ENCODE measurements around the gene POLE3. TPM values are rescaled to one million over a fixed set of nuclear protein-coding genes. Genes with fewer than 3 reads are reported as not detected.

POLE3 gene
- total and polyA plus RNA-seq, 2 experiments from 2014 or later: 49.4 to 55.4 TPM

DNA sequence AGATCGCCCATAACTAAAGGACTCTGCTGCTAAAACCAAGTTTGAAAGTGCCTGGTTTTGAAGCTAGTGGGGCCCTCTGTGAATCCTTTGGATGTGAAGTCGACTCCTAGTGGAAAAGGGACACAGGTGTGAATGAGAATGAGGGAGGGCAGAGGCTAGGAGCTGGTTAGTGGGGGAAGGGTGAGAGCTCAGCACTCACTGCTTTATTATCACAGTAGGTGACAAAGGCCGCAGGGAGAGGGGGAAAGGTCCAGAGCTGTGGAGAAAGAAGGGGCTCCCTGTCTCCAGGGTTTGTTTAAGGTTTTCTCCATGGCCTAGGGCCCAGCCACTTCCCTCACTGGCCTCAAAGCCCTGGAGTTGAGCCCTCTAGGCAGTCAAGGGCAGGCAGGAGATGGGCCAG lies 37.2 kb downstream of the POLE3 start:
- Histone ChIP-seq H3F3A (ENCODE audit: insufficient read depth) (no peaks in the 10 kb centered on the region), H3K36me3 (ENCODE audit: low read depth) (no peaks in the 10 kb centered on the region), H2AFZ (no peak overlapping the region), H3K4me1 (ENCODE audit: insufficient read depth) (no peaks in the 10 kb centered on the region), H3K79me2 (ENCODE audit: insufficient read depth) (no peaks in the 10 kb centered on the region), H3K9ac (no peak overlapping the region), H4K20me1 (ENCODE audit: insufficient read depth) (no peaks in the 10 kb centered on the region), H3K9me3 (ENCODE audit: low read depth) (no peaks in the 10 kb centered on the region), H3K27me3 (replicated peaks; ENCODE audit: insufficient read depth) (no peaks in the 10 kb centered on the region), H3K4me2 (ENCODE audit: unreplicated experiment) (no peak overlapping the region), H3K4me3 (no peak overlapping the region), H3K27ac (no peak overlapping the region), H3K9me2 (ENCODE audit: insufficient read depth) (no peaks in the 10 kb centered on the region)
- DNase-seq: no peak
- TF ChIP-seq EZH2phosphoT487 (IDR thresholded peaks at IDR 0.05; ENCODE audit: insufficient read depth, low read depth) (no peak), EZH2 (IDR thresholded peaks at IDR 0.05; ENCODE audit: insufficient read depth, poor library complexity, severe bottlenecking) (no peak)
- 56 to 62% methylated on average over 3 of the region's 3 CpGs for WGBS, 2 experiments (ENCODE audit: low coverage in 1 of 2, low lambda C conversion rate in 2 of 2, missing lambda C conversion rate in 2 of 2)
- in situ Hi-C loops (cut with MboI): no loop called here

DNA sequence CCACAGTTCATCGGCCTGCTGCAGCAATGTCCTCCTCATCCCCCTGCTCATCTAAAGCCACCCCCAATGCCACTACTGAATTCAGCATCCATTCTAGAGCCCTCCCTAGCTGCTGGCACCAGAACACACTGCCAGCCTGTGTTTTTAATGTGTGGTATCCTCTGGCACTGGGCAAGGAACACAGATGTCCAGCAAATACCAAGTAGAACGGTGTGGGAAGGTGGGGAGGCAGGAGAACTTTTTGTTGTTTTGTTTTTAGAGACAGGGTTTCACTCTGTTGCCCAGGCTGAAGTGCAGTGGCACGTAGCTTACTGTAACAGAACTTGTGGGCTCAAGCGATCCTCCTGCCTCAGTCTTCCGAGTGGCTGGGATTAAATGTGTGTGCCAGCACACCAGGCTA lies 38.4 kb downstream of the POLE3 start:
- no peaks in the 10 kb centered on the region for H4K20me1 ChIP-seq (ENCODE audit: insufficient read depth)
- WGBS, 2 experiments (ENCODE audit: low coverage in 1 of 2, low lambda C conversion rate in 2 of 2, missing lambda C conversion rate in 2 of 2): 93 to 94% methylated on average over 5 of the region's 5 CpGs
- TF ChIP-seq EZH2phosphoT487 (IDR thresholded peaks at IDR 0.05; ENCODE audit: insufficient read depth, low read depth) (no peak), EZH2 (IDR thresholded peaks at IDR 0.05; ENCODE audit: insufficient read depth, poor library complexity, severe bottlenecking) (no peak)

DNA sequence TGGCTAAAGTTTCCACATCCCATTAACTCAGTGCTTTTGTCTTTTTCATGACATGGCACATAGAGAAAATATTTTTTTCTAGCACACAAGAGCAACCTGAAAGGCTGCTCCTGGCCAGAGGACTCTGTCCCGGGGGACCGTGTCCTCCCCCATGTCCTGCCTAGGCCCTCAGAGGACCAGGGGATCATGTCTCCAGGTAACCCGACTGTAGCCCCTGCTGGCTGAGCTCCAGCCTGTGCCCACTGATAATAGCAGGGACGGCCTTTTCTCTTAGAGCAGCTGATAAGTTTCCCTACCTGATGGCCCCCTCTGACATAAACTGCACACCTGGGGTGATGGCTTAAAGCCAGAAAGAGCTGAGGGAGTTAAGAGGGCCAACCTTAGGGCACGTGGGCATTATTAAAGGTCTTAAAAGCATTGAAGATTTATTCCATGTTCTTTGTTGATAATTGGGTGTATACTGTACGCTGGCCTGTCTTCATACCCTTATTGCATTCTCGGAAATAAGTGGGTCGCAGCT lies 39.6 kb downstream of the POLE3 start:
- no peaks in the 10 kb centered on the region for H4K20me1 ChIP-seq (ENCODE audit: insufficient read depth)
- no peaks in the 10 kb centered on the region for H3K9me3 ChIP-seq (ENCODE audit: low read depth)
- no peak overlapping the region for H3K4me2 ChIP-seq (ENCODE audit: unreplicated experiment)
- in situ Hi-C loops (cut with MboI): no loop called here
- H3K9me2 ChIP-seq (ENCODE audit: insufficient read depth): no peaks in the 10 kb centered on the region
- H3K4me3 ChIP-seq: no peak overlapping the region
- H3K4me1 ChIP-seq (ENCODE audit: insufficient read depth): no peaks in the 10 kb centered on the region
- no peaks in the 10 kb centered on the region for H3F3A ChIP-seq (ENCODE audit: insufficient read depth)
- H3K36me3 ChIP-seq (ENCODE audit: low read depth): no peaks in the 10 kb centered on the region
- TF ChIP-seq EZH2 (IDR thresholded peaks at IDR 0.05; ENCODE audit: insufficient read depth, poor library complexity, severe bottlenecking) (no peak), EZH2phosphoT487 (IDR thresholded peaks at IDR 0.05; ENCODE audit: insufficient read depth, low read depth) (no peak)
- no peak overlapping the region for H3K27ac ChIP-seq
- WGBS, 2 experiments (ENCODE audit: low coverage in 1 of 2, low lambda C conversion rate in 2 of 2, missing lambda C conversion rate in 2 of 2): 72 to 73% methylated on average over 8 of the region's 8 CpGs
- no peaks in the 10 kb centered on the region for H3K79me2 ChIP-seq (ENCODE audit: insufficient read depth)
- H3K9ac ChIP-seq: no peak overlapping the region
- H2AFZ ChIP-seq: no peak overlapping the region
- no peak for DNase-seq
- H3K27me3 ChIP-seq (replicated peaks; ENCODE audit: insufficient read depth): no peaks in the 10 kb centered on the region

More for the DNA sequence above, 38.4 kb downstream of the POLE3 start:
- in situ Hi-C loops (cut with MboI): no loop called here
- Histone ChIP-seq H3F3A (ENCODE audit: insufficient read depth) (no peaks in the 10 kb centered on the region), H3K79me2 (ENCODE audit: insufficient read depth) (no peaks in the 10 kb centered on the region), H3K36me3 (ENCODE audit: low read depth) (no peaks in the 10 kb centered on the region), H3K27ac (no peak overlapping the region), H3K4me2 (ENCODE audit: unreplicated experiment) (no peak overlapping the region), H3K27me3 (replicated peaks; ENCODE audit: insufficient read depth) (no peaks in the 10 kb centered on the region), H3K4me3 (no peak overlapping the region), H3K9ac (no peak overlapping the region), H3K9me2 (ENCODE audit: insufficient read depth) (no peaks in the 10 kb centered on the region), H2AFZ (no peak overlapping the region), H3K9me3 (ENCODE audit: low read depth) (no peaks in the 10 kb centered on the region), H3K4me1 (ENCODE audit: insufficient read depth) (no peaks in the 10 kb centered on the region)
- DNase-seq: no peak

DNA sequence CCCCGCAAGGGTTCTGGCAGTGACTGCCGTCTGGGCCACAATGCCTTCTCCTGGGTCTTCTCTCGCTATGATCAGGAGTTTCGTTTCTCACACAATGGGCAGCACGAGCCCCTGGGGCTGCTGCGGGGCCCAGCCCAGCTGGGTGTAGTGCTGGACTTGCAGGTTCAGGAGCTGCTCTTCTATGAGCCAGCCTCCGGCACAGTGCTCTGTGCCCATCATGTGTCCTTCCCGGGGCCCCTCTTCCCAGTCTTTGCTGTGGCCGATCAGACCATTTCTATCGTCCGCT lies 40.7 kb downstream of the POLE3 start:
- Histone ChIP-seq H3K4me3 (no peak overlapping the region), H3K4me2 (ENCODE audit: unreplicated experiment) (no peak overlapping the region), H2AFZ (no peak overlapping the region), H3K79me2 (ENCODE audit: insufficient read depth) (no peaks in the 10 kb centered on the region), H3K9ac (no peak overlapping the region), H3K9me3 (ENCODE audit: low read depth) (no peaks in the 10 kb centered on the region), H3F3A (ENCODE audit: insufficient read depth) (no peaks in the 10 kb centered on the region), H4K20me1 (ENCODE audit: insufficient read depth) (no peaks in the 10 kb centered on the region), H3K27me3 (replicated peaks; ENCODE audit: insufficient read depth) (no peaks in the 10 kb centered on the region), H3K27ac (no peak overlapping the region), H3K36me3 (ENCODE audit: low read depth) (no peaks in the 10 kb centered on the region), H3K4me1 (ENCODE audit: insufficient read depth) (no peaks in the 10 kb centered on the region), H3K9me2 (ENCODE audit: insufficient read depth) (no peaks in the 10 kb centered on the region)
- WGBS, 2 experiments (ENCODE audit: low coverage in 1 of 2, low lambda C conversion rate in 2 of 2, missing lambda C conversion rate in 2 of 2): 68 to 74% methylated on average over 11 of the region's 11 CpGs
- in situ Hi-C loops (cut with MboI): no loop called here
- no peak for TF ChIP-seq EZH2phosphoT487 (IDR thresholded peaks at IDR 0.05; ENCODE audit: insufficient read depth, low read depth)
- no peak for TF ChIP-seq EZH2 (IDR thresholded peaks at IDR 0.05; ENCODE audit: insufficient read depth, poor library complexity, severe bottlenecking)
- no peak for DNase-seq
